D341Med (cell line): ENCODE data around the gene KIF25.
"Not testable (repeated sequence)": the region's sequence is repeated elsewhere in the genome, so short reads cannot be mapped to it uniquely, and the experiment has no call there.

Source experiments
- DNase-seq: peaks from one replicate; pipeline ENCODE4 v3.0.0; 2012; ENCODE audit warnings: low spot score

The KIF25 gene

GRCh38 chr6:167975458-167975857 is 22.0 kb upstream of the KIF25 start:
- no peak for DNase-seq

DNA sequence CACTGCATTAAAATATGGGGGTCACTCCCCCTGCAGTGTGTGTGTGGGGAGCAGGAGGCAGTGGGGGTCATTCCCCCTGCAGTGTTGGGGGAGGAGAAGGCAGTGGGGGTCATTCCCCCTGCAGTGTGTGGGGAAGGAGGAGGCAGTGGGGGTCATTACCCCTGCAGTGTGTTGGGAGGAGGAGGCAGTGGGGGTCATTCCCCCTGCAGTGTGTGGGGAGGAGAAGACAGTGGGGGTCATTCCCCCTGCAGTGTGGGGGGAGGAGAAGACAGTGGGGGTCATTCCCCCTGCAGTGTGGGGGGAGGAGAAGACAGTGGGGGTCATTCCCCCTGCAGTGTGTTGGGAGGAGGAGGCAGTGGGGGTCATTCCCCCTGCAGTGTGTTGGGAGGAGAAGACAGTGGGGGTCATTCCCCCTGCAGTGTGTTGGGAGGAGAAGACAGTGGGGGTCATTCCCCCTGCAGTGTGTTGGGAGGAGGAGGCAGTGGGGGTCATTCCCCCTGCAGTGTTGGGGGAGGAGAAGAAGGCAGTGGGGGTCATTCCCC is 21.3 kb upstream of the KIF25 start:
- not testable (repeated sequence) for DNase-seq

GRCh38 chr6:167976708-167977107 is 20.8 kb upstream of the KIF25 start:
- no peak for DNase-seq

GRCh38 chr6:167977717-167978467 is 19.6 kb upstream of the KIF25 start:
- no peak for DNase-seq

- no peak for DNase-seq
Observed at GRCh38 chr6:167978607-167979006, 18.9 kb upstream of the KIF25 start.

DNA sequence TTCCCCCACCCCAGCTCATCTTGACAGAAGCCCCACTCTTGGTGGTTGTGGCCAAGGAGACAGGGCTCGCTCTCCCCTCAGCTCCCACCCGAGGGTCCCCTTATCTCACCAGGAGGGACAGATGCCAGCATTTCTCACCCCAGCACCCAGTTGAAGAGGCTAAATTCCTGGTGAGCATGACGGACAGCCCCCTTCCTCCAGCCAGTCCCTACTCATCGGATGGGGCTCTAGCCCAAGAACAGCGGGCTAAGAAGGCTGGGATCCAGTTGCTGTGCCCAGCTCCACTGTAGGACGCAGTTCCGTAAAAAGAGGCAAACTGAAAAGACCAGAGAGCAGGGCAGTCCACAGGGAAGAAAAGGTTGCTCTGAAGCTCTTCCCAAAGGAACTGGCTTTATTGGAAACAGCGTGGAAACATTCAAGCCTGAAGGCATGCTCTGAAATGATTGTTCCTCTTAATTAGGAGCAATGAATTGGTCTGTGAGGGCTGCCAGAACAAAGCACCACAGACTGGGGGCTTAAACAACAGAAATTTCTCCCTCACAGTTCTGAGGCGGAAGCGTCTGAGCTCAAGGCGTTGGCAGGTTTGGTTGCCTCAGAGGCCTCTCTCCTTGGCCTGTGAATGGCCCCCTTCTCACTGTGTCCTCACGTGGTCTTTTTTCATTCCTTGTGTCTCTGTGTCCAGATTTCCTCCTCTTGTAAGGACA is 17.9 kb upstream of the KIF25 start:
- no peak for DNase-seq

DNA sequence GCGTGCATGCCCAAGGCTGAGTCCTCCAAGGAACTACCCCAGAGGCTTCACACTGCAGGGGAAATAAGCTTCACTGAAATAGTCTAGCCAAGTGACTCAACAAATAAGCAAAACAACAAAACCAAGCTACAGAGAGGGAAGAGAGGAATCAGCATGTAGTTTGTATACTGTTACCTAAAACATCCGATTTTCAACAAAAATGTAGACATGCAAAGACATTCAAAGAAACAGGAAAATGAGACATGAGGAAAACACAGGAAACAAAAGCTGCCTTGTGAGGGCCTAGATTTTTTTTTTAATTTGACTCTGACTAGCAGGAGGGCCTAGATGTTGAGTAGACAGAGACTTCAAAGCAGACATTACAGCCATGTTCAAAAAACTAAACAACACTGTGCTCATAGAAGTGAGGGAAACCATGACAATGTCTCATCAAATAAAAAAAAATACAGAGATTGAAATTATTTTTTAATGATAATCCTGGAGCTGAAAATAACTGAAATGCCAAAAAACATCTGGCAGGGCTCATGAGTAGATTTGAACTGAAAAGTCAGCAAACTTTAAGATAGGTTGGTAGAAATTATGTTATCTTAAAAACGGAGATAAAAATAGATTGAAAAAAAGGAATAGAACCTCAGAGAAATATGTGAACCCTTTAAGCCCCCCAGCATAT is 16.4 kb upstream of the KIF25 start:
- DNase-seq = no peak

DNA sequence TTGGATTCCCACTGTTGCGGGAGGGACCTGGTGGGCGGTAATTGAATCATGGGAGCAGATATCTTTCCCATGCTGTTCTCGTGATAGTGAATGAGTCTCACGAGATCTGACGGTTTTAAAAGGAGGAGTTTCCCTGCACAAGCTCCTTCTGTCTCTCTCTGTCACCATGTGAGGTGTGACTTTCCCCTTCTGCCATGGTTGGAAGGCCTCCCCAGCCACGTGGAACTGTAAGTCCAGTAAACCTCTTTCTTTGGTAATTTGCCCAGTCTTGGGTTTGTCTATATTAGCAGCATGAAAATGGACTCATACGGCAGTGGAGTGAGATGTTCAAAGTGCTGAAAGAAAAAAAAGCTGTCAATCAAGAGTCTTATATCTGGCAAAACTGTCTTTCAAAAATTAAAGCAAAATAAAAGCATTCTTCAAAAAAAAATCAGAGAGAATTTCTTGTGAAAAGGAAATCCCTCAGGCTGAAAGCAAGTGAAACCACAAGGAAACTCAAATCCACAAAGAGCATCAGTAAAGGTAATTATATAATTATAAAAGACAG is 15.5 kb upstream of the KIF25 start:
- DNase-seq = no peak

DNA sequence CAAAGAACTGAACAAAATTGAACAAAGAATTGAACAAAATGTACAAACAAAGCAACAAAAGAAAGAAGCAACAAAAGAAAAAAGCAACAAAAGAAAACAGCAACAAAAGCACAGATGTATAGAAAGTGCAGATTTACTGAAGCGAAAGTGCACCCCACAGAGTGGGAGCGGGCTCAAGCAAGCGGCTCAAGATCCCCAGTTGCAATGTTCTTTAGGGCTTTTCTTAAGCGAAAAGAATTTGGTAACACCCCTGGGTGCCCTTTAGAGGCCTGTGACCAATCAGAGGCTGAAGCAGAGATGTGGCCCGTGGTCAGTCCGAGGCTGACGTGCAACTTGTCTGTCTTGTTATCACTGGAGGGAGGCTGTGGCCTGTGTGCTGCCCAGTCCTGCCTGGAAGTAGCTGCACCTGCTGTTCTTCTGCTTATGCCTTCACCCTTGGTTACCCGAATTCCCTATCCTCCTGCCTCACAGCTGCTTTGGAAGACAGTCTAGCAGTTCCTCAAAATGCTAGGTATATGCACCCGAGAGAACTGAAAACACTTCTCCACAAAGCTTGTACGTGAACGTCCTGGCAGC is 13.2 kb upstream of the KIF25 start:
- no peak for DNase-seq

GRCh38 chr6:167984876-167985604 is 12.4 kb upstream of the KIF25 start:
- no peak for DNase-seq

DNA sequence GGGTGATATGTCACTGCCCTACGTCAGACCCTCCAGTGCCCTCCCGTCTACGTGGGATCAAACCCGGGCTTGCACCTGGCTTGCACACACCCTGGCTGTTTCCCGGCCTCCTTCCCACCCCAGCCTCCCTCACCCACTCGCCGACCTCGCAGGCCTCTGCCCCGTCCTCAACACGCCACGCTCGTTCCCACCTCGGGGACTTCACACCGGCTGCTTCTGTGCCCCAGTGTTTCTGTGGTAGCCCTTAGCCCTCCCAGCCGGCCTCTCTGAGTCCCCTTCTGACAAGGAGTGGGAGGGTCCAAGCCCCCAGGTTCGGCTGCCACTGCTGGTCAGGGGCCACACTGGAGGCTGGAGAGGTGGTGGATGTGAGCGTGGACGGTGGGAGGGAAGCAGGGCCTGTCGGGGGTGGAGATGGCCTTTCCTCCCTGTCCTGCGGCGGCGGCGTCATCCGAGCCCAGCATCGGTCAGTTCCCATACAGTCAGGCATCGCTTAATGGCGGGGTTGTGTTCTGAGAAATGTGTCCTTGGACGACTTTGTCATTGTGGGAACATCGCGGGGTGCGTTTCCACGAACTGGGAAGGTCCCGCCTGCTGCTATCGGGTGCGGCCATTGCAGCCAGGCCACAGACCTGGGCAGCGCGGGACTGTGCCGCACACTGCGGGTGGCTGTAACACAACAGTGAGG is 11.4 kb upstream of the KIF25 start:
- DNase-seq = no peak

DNA sequence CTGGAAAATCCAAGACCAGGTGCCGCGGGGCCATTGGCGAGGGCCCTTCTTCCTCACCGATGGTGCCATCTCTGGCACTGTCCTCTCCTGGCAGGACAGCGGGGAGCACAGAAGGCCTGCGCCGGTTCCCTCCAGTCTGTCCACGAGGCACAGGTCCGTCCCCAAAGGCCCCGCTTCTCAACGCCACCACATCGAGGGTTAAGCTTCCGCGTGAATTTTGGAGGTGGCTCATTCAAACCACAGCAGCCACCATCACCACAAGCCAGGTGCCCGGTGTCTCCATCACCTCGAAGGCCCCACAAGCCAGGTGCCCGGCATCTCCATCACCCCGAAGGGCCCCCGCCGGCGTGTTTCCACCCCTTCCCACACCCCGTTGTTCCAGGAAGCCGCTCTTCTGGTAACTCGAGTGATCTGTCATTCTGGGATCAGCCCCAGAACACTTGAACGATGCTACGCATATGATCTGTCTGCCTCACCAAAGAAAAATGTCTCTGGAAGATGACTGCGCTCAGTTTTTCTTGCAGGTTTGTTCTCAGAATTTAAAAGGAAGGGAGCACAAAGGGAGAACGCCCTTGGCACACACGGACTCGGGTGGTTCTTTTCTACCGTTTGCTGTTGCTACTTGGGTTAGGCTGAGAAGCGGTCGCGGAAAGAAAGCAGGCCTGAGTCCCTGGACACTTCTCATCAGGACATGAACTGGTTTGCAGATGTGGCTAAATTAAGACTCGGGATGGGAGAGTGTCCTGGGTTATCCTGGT is 9.9 kb upstream of the KIF25 start:
- no peak for DNase-seq

GRCh38 chr6:167988154-167988495 is 9.3 kb upstream of the KIF25 start:
- no peak for DNase-seq

- no peak for DNase-seq
Observed at GRCh38 chr6:167988945-167989841, 8.3 kb upstream of the KIF25 start.

- DNase-seq = no peak
Observed at GRCh38 chr6:167990016-167990945, 7.2 kb upstream of the KIF25 start.

DNA sequence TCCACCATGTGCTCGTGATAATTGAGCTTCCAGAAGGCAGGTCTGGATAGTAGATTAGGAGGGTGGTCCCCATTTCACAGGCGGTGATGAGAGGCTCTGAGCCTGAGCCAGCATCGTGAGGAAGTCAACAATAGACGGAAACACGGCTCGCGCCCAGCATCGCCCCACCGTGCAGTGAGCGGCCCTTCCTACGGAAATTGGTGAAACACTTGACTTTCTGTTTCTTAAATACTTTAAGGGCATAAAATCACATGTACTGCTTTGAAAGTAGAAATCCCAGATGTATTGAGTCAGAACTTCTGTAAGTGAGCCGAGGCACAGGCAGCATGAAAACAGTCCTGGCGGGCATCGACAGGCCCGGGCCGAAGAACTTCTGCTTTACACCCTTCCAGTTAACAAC is 4.3 kb upstream of the KIF25 start:
- no peak for DNase-seq

GRCh38 chr6:167993831-167994230 is 3.6 kb upstream of the KIF25 start:
- no peak for DNase-seq

GRCh38 chr6:167995302-167995701 is 2.2 kb upstream of the KIF25 start:
- no peak for DNase-seq
